BJ (cell line): ENCODE measurements around the gene ZNF587B. TPM values are rescaled to one million over a fixed set of nuclear protein-coding genes. Genes with fewer than 3 reads are reported as not detected.
"Not testable (repeated sequence)": the region's sequence is repeated elsewhere in the genome, so short reads cannot be mapped to it uniquely, and the experiment has no call there.

Experiments used
- CTCF ChIA-PET: fragments of 350-600 bp; formaldehyde crosslinking; extraction: SDS; loops from one replicate; lab custom pipeline; 2021; ENCODE audit warnings: antibody characterized with exemption, inconsistent platforms; lab: Yijun Ruan, JAX
- POLR2A ChIA-PET: fragments of 300-600 bp; sonication (Branson Sonifier 250); formaldehyde crosslinking; extraction: SDS; loops from one replicate; lab custom pipeline; 2021; ENCODE audit warnings: antibody characterized with exemption; lab: Charles Lee
- DNase-seq: peaks from one replicate; pipeline ENCODE4 v3.0.0-alpha.2; 2011; ENCODE audit warnings: low read depth
- H3K27me3 ChIP-seq: 2 replicates; pipeline ENCODE4 v1.6.0; 2011; ENCODE audit warnings: low read length; ENCODE audit not compliant: control insufficient read depth, insufficient read depth
- H3K36me3 ChIP-seq: 2 replicates; pipeline ENCODE4 v1.5.1; 2011; ENCODE audit warnings: low read length; ENCODE audit not compliant: control insufficient read depth, insufficient read depth
- H3K4me3 ChIP-seq: 2 replicates; pipeline ENCODE4 v1.5.1; 2011; ENCODE audit warnings: low read depth, mild to moderate bottlenecking, control low read depth, low read length
- CTCF ChIP-seq: IDR thresholded peaks from 2 replicates; pipeline ENCODE4 v1.5.1; 2011; ENCODE audit warnings: low read depth, mild to moderate bottlenecking, control low read depth, inconsistent platforms, low read length, moderate library complexity; ENCODE audit not compliant: insufficient read depth
- polyA plus RNA-seq: library from polyadenylated mRNA; depleted of rRNA; stranded (reverse); fragments of >200 nt; gene quantifications from 2 replicates; pipeline ENCODE4 v1.2.3, GENCODE V29; 2011

ZNF587B gene
- polyA plus RNA-seq, 1 experiment, result 2.3 TPM

DNA sequence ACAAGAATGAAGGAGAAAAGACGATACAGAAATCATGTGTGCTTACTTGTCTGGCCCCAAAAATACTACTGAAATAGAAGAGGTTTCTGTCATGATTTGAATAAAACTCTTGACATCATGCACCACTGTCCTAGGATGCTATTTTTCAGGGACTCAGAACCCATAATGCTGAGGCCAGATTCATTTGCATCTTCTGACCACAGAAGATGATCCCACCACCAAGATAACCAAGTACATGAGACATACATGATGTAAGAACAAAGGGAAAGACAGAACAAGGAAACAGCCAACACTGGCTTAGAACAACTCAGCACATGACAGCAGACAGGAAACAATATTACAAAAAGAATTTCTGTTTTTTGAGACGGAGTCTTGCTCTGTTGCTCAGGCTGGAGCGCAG, 17.9 kb upstream of the ZNF587B start:
- POLR2A ChIA-PET, result no interaction called here
- TF ChIP-seq CTCF, result no peak
- Histone ChIP-seq H3K36me3 (peaks cover 3% of the 10 kb centered on the region), H3K27me3 (no peaks in the 10 kb centered on the region), H3K4me3 (no peak overlapping the region)
- DNase-seq, result no peak
- CTCF ChIA-PET, result no interaction called here

DNA sequence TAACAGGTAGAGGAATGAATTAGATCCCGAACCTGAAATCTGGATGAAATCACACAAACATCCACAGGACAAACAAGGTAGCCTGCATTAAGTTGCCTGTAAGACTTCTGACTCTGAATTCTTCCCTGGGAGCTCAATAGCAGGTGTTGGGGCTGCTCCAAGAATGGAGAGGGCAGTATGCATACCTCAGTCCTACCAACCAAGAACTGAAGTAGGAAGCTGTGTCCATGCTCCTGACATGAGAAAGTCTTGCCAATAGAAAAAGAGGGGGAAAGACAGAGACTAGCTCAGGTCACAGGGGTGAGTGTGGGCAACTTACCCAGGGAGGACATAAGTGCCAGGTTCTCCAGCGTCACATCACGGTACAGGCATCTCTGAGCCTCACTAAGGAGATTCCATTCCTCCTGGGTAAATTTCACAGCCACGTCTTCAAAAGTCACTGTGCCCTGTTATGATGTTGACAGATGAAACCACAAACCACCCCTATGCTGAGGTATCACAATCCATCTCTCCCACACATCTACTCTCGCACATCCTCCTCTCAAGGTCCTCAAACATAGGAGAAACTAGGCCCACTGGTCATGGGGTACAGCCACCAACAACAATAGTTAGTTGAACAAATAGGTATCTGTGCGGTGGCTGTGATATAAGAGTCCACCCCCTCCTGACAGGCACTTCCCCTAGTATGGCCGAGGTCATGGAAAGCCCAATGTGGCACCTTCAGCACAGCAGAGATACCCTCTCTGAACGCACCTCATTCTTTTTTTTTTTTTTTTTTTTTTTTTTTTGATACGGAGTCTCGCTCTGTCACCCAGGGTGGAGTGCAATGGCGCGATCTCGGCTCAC, 16.9 kb upstream of the ZNF587B start:
- H3K27me3 ChIP-seq, DNase-seq, CTCF ChIA-PET, H3K36me3 ChIP-seq: not testable (repeated sequence)
- H3K4me3 ChIP-seq, result peak overlapping the region; percentile 77; the same call in 1 of the 2 replicates
- POLR2A ChIA-PET, result interaction anchor here (0.5 kb wide), 1 partner anchor 9 kb away, joined by 3 read pairs; no protein-coding TSS in a partner anchor

DNA sequence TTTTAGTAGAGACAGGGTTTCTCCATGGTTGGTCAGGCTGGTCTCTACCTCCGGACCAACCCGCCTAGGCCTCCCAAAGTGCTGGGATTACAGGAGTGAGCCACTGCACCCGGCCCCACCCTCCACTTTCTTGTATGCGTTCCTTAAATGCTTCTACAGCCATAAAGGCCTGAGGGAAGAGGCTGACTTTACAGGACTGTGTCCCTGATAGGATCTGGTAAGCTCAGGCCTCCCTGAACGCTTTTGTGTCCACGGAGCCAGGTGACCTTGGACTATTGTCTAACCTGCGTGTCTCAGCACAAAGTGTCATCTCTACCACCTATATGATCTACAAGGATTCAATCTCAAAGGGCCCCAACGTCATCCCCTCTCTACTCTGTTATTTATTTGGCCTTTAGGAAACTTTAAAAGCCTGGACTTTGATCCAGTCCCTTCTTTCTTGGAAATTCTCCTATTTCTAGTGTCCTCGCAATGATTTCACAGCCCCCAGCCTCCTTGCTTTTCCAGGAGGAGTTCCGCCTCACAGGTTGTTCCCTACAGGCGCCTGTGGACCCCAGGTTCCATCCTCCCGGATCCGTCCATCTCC, 16.1 kb upstream of the ZNF587B start:
- DNase-seq, result no peak
- peaks cover 1% of the 10 kb centered on the region; the same call in 1 of the 2 replicates for H3K36me3 ChIP-seq
- no peak for TF ChIP-seq CTCF
- CTCF ChIA-PET, result no interaction called here
- peak overlapping the region; percentile 77 for H3K4me3 ChIP-seq
- H3K27me3 ChIP-seq, result no peaks in the 10 kb centered on the region
- POLR2A ChIA-PET, result no interaction called here

DNA sequence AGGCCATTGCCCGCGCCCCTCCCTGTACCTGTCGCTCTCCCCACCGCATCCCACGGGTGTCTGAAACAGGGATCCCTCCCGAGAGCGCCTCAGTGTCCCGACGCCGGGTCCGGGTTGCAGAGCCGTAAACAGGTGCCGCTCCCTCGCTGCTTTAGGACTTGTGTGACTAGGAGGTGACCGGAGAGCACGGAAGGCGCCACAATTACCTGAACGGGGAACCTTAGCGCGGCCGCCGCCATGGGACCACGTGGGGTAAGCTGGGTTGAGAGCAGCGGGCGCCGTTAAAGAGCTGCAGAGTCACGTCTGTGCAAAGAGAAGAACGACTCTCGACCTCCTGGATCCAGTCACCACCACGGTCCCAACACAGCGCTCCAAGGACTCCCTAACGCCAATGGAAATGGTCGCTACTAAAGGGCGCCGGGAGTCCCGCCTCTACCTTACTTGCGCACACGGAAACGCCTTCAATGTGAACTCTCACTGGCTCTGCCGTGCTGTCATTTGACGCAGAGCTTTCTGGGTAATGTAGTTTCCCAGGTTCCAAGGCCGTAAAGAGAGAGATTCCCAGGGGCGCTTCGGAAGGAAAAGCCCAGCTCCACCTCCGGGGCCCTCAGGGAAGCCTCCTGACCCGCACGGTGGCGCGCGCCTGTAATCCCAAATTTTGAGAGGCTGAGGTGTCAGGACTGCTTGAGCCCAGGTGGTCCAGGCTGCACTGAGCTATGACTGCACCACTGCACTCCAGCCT, 15.4 kb upstream of the ZNF587B start, which contains the start of gene ZNF552:
ZNF552 (minus strand) TSS at position 409 of the 742 bp plus-strand sequence; CDS start at position 239, 170 bp downstream.
- H3K36me3 ChIP-seq, result no peaks in the 10 kb centered on the region; the same call in 1 of the 2 replicates
- ChIA-PET CTCF (no interaction called here), POLR2A (interaction anchor here (0.6 kb wide), 1 partner anchor 11 kb away, joined by 24 read pairs; no protein-coding TSS in a partner anchor)
- TF ChIP-seq CTCF, result no peak
- peak within 1 kb of the TSS; percentile 77 for H3K4me3 ChIP-seq
- H3K27me3 ChIP-seq, result no peaks in the 10 kb centered on the region
- DNase-seq, result peak; percentile 66

DNA sequence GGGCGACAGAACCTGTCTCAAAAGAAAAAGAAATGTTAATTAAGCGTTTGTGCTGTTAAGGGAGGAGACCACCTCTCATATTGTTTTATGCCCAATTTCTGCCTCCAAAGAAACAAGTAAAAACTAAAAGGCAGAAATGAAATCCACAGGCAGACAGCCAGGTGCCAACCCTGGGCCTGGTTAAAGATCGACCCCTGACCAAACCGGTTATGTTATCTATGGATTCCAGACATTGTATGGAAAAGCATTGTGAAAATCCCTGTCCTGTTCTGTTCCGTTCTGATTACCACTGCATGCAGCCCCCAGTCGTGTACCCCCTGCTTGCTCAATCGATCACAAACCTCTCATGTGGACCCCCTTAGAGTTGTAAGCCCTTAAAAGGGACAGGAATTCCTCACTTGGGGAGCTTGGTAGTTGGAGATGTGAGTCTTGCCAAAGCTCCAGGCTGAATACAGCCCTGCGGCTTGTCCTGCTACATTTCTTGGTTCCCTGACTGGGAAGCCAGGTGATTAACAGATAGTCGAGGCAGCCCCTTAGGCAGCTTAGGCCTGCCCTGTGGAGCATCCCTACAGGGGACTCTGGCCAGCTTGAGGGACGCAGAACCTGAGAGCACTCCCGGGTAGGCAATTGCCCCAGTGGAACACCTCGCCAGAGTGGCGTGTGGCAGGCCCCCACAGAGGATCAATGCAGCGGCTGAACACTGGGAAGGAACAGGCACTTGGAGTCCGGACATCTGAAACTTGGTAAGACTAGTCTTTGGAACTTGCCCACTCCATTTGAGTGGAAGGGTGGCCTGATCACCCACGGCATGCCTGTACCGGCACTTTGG, 14.6 kb upstream of the ZNF587B start:
- CTCF ChIA-PET, result no interaction called here

More for the DNA sequence above, 14.6 kb upstream of the ZNF587B start:
- Histone ChIP-seq H3K36me3 (no peaks in the 10 kb centered on the region; the same call in 1 of the 2 replicates), H3K27me3 (no peaks in the 10 kb centered on the region), H3K4me3 (no peak overlapping the region)
- no peak for TF ChIP-seq CTCF
- no peak for DNase-seq
- POLR2A ChIA-PET, result interaction anchor here (0.6 kb wide), 1 partner anchor 10 kb away, joined by 24 read pairs; no protein-coding TSS in a partner anchor
